Medulla oblongata (tissue), 1 donor: ENCODE data around the gene SEZ6L.

ENCODE experiments used
- DNase-seq: peaks from one replicate; pipeline ENCODE4 v3.0.0-alpha.2; 2015; ENCODE audit errors: extremely low spot score

SEZ6L gene

GRCh38 chr22:26169315-26170111 is at the start of gene SEZ6L:
Gene SEZ6L, plus strand, starts transcription at chr22:26169462. Its CDS starts 208 bp downstream, at chr22:26169670.
- no peak for DNase-seq

GRCh38 chr22:26122920-26123468 is 46.3 kb upstream of the SEZ6L start:
- no peak for DNase-seq

- no peak for DNase-seq
Observed at GRCh38 chr22:26124991-26125725, 44.1 kb upstream of the SEZ6L start.

GRCh38 chr22:26127126-26127525 is 42.1 kb upstream of the SEZ6L start:
- DNase-seq = no peak

- no peak for DNase-seq
Observed at GRCh38 chr22:26127556-26127955, 41.7 kb upstream of the SEZ6L start.

GRCh38 chr22:26131589-26132154 is 37.6 kb upstream of the SEZ6L start:
- DNase-seq = no peak

GRCh38 chr22:26134654-26135330 is 34.5 kb upstream of the SEZ6L start:
- no peak for DNase-seq

GRCh38 chr22:26135806-26136205 is 33.5 kb upstream of the SEZ6L start:
- no peak for DNase-seq

- peak; percentile 64 for DNase-seq
Observed at GRCh38 chr22:26139310-26139709, 30.0 kb upstream of the SEZ6L start.

- no peak for DNase-seq
Observed at GRCh38 chr22:26141831-26142230, 27.4 kb upstream of the SEZ6L start.

GRCh38 chr22:26143806-26144325 is 25.4 kb upstream of the SEZ6L start:
- no peak for DNase-seq

GRCh38 chr22:26159886-26160285 is 9.4 kb upstream of the SEZ6L start:
- DNase-seq = no peak

GRCh38 chr22:26161746-26162145 is 7.5 kb upstream of the SEZ6L start:
- no peak for DNase-seq

- no peak for DNase-seq
Observed at GRCh38 chr22:26162926-26163325, 6.3 kb upstream of the SEZ6L start.

GRCh38 chr22:26164174-26164573 is 5.1 kb upstream of the SEZ6L start:
- DNase-seq = no peak

- peak; percentile 26 for DNase-seq
Observed at GRCh38 chr22:26168330-26168851, 871 bp upstream of the SEZ6L start.

- DNase-seq = peak; percentile 56
Observed at GRCh38 chr22:26168939-26169314, 335 bp upstream of the SEZ6L start.

- DNase-seq = no peak
Observed at GRCh38 chr22:26170112-26170492, 840 bp downstream of the SEZ6L start.

GRCh38 chr22:26170795-26171580 is 1.7 kb downstream of the SEZ6L start:
- DNase-seq = peak; percentile 43

- DNase-seq = peak; percentile 48
Observed at GRCh38 chr22:26172389-26172990, 3.2 kb downstream of the SEZ6L start.
